ENCODE results near the gene DNAJC3.
"Not testable (repeated sequence)": the region's sequence is repeated elsewhere in the genome, so short reads cannot be mapped to it uniquely, and the experiment has no call there.

Gene DNAJC3

GRCh38 chr13:95726876-95727275 lies 49.9 kb downstream of the DNAJC3 start:
- Histone ChIP-seq H3F3A (ENCODE audit: insufficient read depth) (0 out of 2 replicates have a peak, but pooled peaks cover 9% of the 10 kb centered on the region), H3K4me3 (ENCODE audit: insufficient read depth, low read length, poor library complexity, severe bottlenecking) (no peak overlapping the region), H3K27ac (ENCODE audit: low read depth, low read length) (no peak overlapping the region), H3K27me3 (ENCODE audit: low read length) (no peaks in the 10 kb centered on the region), H3K36me3 (ENCODE audit: low read length) (peaks cover 13% of the 10 kb centered on the region; the same call in 1 of the 2 replicates), H3K79me2 (ENCODE audit: insufficient read depth, low read length) (peaks cover 18% of the 10 kb centered on the region), H3K9me2 (replicated peaks; ENCODE audit: insufficient read depth, low read length) (no peaks in the 10 kb centered on the region), H3K4me2 (ENCODE audit: low read depth, low read length, poor library complexity, severe bottlenecking) (no peak overlapping the region), H2AFZ (ENCODE audit: low read depth, low read length, severe bottlenecking) (no peak overlapping the region), H3K9ac (ENCODE audit: low read length) (no peak overlapping the region), H4K20me1 (ENCODE audit: low read depth, low read length) (no peaks in the 10 kb centered on the region), H3K9me3 (ENCODE audit: insufficient read depth, low read length) (no peaks in the 10 kb centered on the region)
- TF ChIP-seq EZH2phosphoT487 (conservative IDR thresholded peaks at IDR 0.05; ENCODE audit: low read length) (no peak), CTCF (IDR thresholded peaks at IDR 0.05; ENCODE audit: insufficient read depth, low read length, poor library complexity, severe bottlenecking) (no peak)

- H3K9me3 ChIP-seq (ENCODE audit: insufficient read depth, low read length), result peaks cover 2% of the 10 kb centered on the region; the same call in 1 of the 2 replicates
- no peak overlapping the region for H2AFZ ChIP-seq (ENCODE audit: low read depth, low read length, severe bottlenecking)
- H4K20me1 ChIP-seq (ENCODE audit: low read depth, low read length), result no peaks in the 10 kb centered on the region
- H3K27me3 ChIP-seq (ENCODE audit: low read length), result no peaks in the 10 kb centered on the region
- no peak overlapping the region for H3K27ac ChIP-seq (ENCODE audit: low read depth, low read length)
- TF ChIP-seq CTCF (IDR thresholded peaks at IDR 0.05; ENCODE audit: insufficient read depth, low read length, poor library complexity, severe bottlenecking) (no peak), EZH2phosphoT487 (conservative IDR thresholded peaks at IDR 0.05; ENCODE audit: low read length) (no peak)
- peaks cover 13% of the 10 kb centered on the region; the same call in 1 of the 2 replicates for H3K36me3 ChIP-seq (ENCODE audit: low read length)
- no peak overlapping the region for H3K9ac ChIP-seq (ENCODE audit: low read length)
- 0 out of 2 replicates have a peak, but pooled peaks cover 9% of the 10 kb centered on the region for H3F3A ChIP-seq (ENCODE audit: insufficient read depth)
- H3K9me2 ChIP-seq (replicated peaks; ENCODE audit: insufficient read depth, low read length), result no peaks in the 10 kb centered on the region
- H3K79me2 ChIP-seq (ENCODE audit: insufficient read depth, low read length), result peaks cover 34% of the 10 kb centered on the region
- H3K4me3 ChIP-seq (ENCODE audit: insufficient read depth, low read length, poor library complexity, severe bottlenecking), result no peak overlapping the region
- no peak overlapping the region for H3K4me2 ChIP-seq (ENCODE audit: low read depth, low read length, poor library complexity, severe bottlenecking)
These were observed 52.0 kb downstream of the DNAJC3 start for GRCh38 chr13:95728957-95729356.

GRCh38 chr13:95734124-95734523 lies 57.2 kb downstream of the DNAJC3 start:
- no peaks in the 10 kb centered on the region for H3F3A ChIP-seq (ENCODE audit: insufficient read depth)
- no peak overlapping the region for H2AFZ ChIP-seq (ENCODE audit: low read depth, low read length, severe bottlenecking)
- TF ChIP-seq EZH2phosphoT487 (conservative IDR thresholded peaks at IDR 0.05; ENCODE audit: low read length) (no peak), CTCF (IDR thresholded peaks at IDR 0.05; ENCODE audit: insufficient read depth, low read length, poor library complexity, severe bottlenecking) (no peak)
- no peak overlapping the region for H3K27ac ChIP-seq (ENCODE audit: low read depth, low read length)
- no peaks in the 10 kb centered on the region for H4K20me1 ChIP-seq (ENCODE audit: low read depth, low read length)
- H3K4me2 ChIP-seq (ENCODE audit: low read depth, low read length, poor library complexity, severe bottlenecking), result no peak overlapping the region
- no peaks in the 10 kb centered on the region for H3K9me2 ChIP-seq (replicated peaks; ENCODE audit: insufficient read depth, low read length)
- peaks cover 6% of the 10 kb centered on the region; the same call in 1 of the 2 replicates for H3K9me3 ChIP-seq (ENCODE audit: insufficient read depth, low read length)
- no peak overlapping the region for H3K9ac ChIP-seq (ENCODE audit: low read length)
- no peaks in the 10 kb centered on the region for H3K27me3 ChIP-seq (ENCODE audit: low read length)
- no peak overlapping the region for H3K4me3 ChIP-seq (ENCODE audit: insufficient read depth, low read length, poor library complexity, severe bottlenecking)
- H3K79me2 ChIP-seq (ENCODE audit: insufficient read depth, low read length), result peaks cover 39% of the 10 kb centered on the region
- H3K36me3 ChIP-seq (ENCODE audit: low read length), result 0 out of 2 replicates have a peak, but pooled peaks cover 7% of the 10 kb centered on the region

GRCh38 chr13:95740071-95740978 lies 63.4 kb downstream of the DNAJC3 start:
- not testable (repeated sequence) for H3K9me3 ChIP-seq (ENCODE audit: insufficient read depth, low read length); H3K27ac ChIP-seq (ENCODE audit: low read depth, low read length); H3K9ac ChIP-seq (ENCODE audit: low read length); H2AFZ ChIP-seq (ENCODE audit: low read depth, low read length, severe bottlenecking); H4K20me1 ChIP-seq (ENCODE audit: low read depth, low read length); H3K4me3 ChIP-seq (ENCODE audit: insufficient read depth, low read length, poor library complexity, severe bottlenecking); H3F3A ChIP-seq (ENCODE audit: insufficient read depth); H3K9me2 ChIP-seq (replicated peaks; ENCODE audit: insufficient read depth, low read length); H3K36me3 ChIP-seq (ENCODE audit: low read length); H3K4me2 ChIP-seq (ENCODE audit: low read depth, low read length, poor library complexity, severe bottlenecking); H3K27me3 ChIP-seq (ENCODE audit: low read length)
- H3K79me2 ChIP-seq (ENCODE audit: insufficient read depth, low read length), result peaks cover 20% of the 10 kb centered on the region
